Keratinocyte (primary cell): ENCODE measurements around the gene SCD. TPM values are rescaled to one million over a fixed set of nuclear protein-coding genes. Genes with fewer than 3 reads are reported as not detected.

Experiments
- DNase-seq: peaks from one replicate; pipeline ENCODE4 v3.0.0-alpha.2; 2011; ENCODE audit warnings: low read depth, missing footprints, low spot score
- FAIRE-seq: peaks from 2 replicates; lab custom pipeline; 2011; peaks lifted over from hg19 to GRCh38; lab: Jason Lieb, UNC
- H2AFZ ChIP-seq: 2 replicates; pipeline ENCODE4 v1.6.0; 2012; ENCODE audit warnings: low read length, control low read depth, inconsistent platforms; ENCODE audit not compliant: control insufficient read depth
- H3K27ac ChIP-seq: 2 replicates; pipeline ENCODE4 v1.5.1; 2011; ENCODE audit warnings: low read length; ENCODE audit not compliant: control insufficient read depth, insufficient read depth
- H3K27me3 ChIP-seq: 3 replicates; pipeline ENCODE4 v1.6.0; 2011; ENCODE audit warnings: low read length; ENCODE audit not compliant: control insufficient read depth, insufficient read depth; ENCODE audit errors: extremely low read depth
- H3K36me3 ChIP-seq, 2 experiments: 2 replicates in 1 of 2; 3 replicates in 1 of 2; pipeline ENCODE4 v1.5.1; 2011; ENCODE audit warnings: low read length in 2 of 2, mild to moderate bottlenecking in 1 of 2; ENCODE audit not compliant: control insufficient read depth in 2 of 2, insufficient read depth in 2 of 2; ENCODE audit errors: extremely low read depth in 1 of 2
- H3K4me1 ChIP-seq: 3 replicates; pipeline ENCODE4 v1.5.1; 2011; ENCODE audit warnings: low read length; ENCODE audit not compliant: control insufficient read depth, insufficient read depth; ENCODE audit errors: extremely low read depth
- H3K4me2 ChIP-seq: 3 replicates; pipeline ENCODE4 v1.6.0; 2011; ENCODE audit warnings: low read depth, low read length; ENCODE audit not compliant: control insufficient read depth, insufficient read depth; ENCODE audit errors: extremely low read depth
- H3K4me3 ChIP-seq, 3 experiments: fragments of 200-600 bp in 1 of 3; sonication (generic) in 1 of 3; 2 replicates in 2 of 3; 3 replicates in 1 of 3; pipeline ENCODE4 v1.5.1; 2011 to 2016; ENCODE audit warnings: low read length in 3 of 3, mild to moderate bottlenecking in 3 of 3, control low read depth in 2 of 3, inconsistent platforms in 1 of 3, low read depth in 1 of 3, mixed read lengths in 1 of 3, mixed run types in 1 of 3, moderate library complexity in 1 of 3; ENCODE audit not compliant: control insufficient read depth in 2 of 3, insufficient read depth in 2 of 3; ENCODE audit errors: extremely low read depth in 1 of 3
- H3K79me2 ChIP-seq: 2 replicates; pipeline ENCODE4 v1.6.0; 2012; ENCODE audit warnings: low read length; ENCODE audit not compliant: control insufficient read depth, insufficient read depth
- H3K9ac ChIP-seq: 3 replicates; pipeline ENCODE4 v1.6.0; 2011; ENCODE audit warnings: low read length; ENCODE audit not compliant: control insufficient read depth, insufficient read depth; ENCODE audit errors: extremely low read depth
- H3K9me1 ChIP-seq: 3 replicates; pipeline ENCODE4 v1.6.0; 2011; ENCODE audit warnings: low read length; ENCODE audit not compliant: control insufficient read depth, insufficient read depth; ENCODE audit errors: extremely low read depth
- H3K9me3 ChIP-seq: 2 replicates; pipeline ENCODE4 v1.5.1; 2012; ENCODE audit warnings: low read depth, low read length; ENCODE audit not compliant: control insufficient read depth
- H4K20me1 ChIP-seq: 3 replicates; pipeline ENCODE4 v1.6.0; 2011; ENCODE audit warnings: low read length; ENCODE audit not compliant: control insufficient read depth, insufficient read depth; ENCODE audit errors: extremely low read depth
- CTCF ChIP-seq, 3 experiments: IDR thresholded peaks in 1 of 3; conservative IDR thresholded peaks in 1 of 3; optimal IDR thresholded peaks in 1 of 3; 2 replicates in 2 of 3; 3 replicates in 1 of 3; pipeline versions ENCODE3 to v1.5.1; 2011; ENCODE audit warnings: low read length in 3 of 3, mild to moderate bottlenecking in 3 of 3, moderate library complexity in 2 of 3, control low read depth in 1 of 3, inconsistent platforms in 1 of 3; ENCODE audit not compliant: insufficient read depth in 2 of 3; ENCODE audit errors: extremely low read depth in 1 of 3
- EZH2 ChIP-seq: IDR thresholded peaks from one replicate; pipeline ENCODE4 v1.6.1; 2012; ENCODE audit warnings: inconsistent platforms, mild to moderate bottlenecking, low read length, moderate library complexity
- dilution Hi-C: fragments of 300-500 bp; cut with MboI; formaldehyde crosslinking; loops from one replicate; pipeline ENCODE4 v1.7.0; 2020; ENCODE audit warnings: low sequenced_read_pairs; ENCODE audit not compliant: extremely low pct_ligation_motif_present
- polyA plus RNA-seq, 5 experiments: library from polyadenylated mRNA; depleted of rRNA in 3 of 5; stranded (reverse) in 3 of 5; stranded (forward) in 1 of 5; unstranded in 1 of 5; fragments of >200 nt; gene quantifications; 1 replicate in 1 of 5; 2 replicates in 3 of 5; 3 replicates in 1 of 5; pipeline versions ENCODE4 v1.2.1 to v1.2.3, GENCODE V29; 2011 to 2012; ENCODE audit warnings: missing spikeins in 2 of 5, low read depth in 1 of 5, low replicate concordance in 1 of 5

SCD gene
- polyA plus RNA-seq, 1 donor (not counting 4 experiments of a cell fraction or from before 2014, with no cell fraction given) = 1,275 TPM

- Histone ChIP-seq H3K9ac (peak overlapping the region; percentile 86), H3K4me1 (peaks cover 52% of the 10 kb centered on the region), H3K4me3 (peak overlapping the region; percentile 81 to 96 (median 84)), H3K9me3 (no peaks in the 10 kb centered on the region), H3K36me3 (peaks cover 44 to 53% of the 10 kb centered on the region in 2 experiments), H2AFZ (no peak overlapping the region), H3K79me2 (peaks cover 74% of the 10 kb centered on the region), H3K27me3 (no peaks in the 10 kb centered on the region), H3K9me1 (peaks cover 8% of the 10 kb centered on the region), H3K4me2 (peak overlapping the region; percentile 91), H4K20me1 (peaks cover 48% of the 10 kb centered on the region), H3K27ac (no peak overlapping the region)
- DNase-seq (no peak), FAIRE-seq (no peak)
- no peak for TF ChIP-seq CTCF (optimal IDR thresholded peaks at IDR 0.05 in 1 of 3, IDR thresholded peaks at IDR 0.05 in 1 of 3, conservative IDR thresholded peaks at IDR 0.05 in 1 of 3; ENCODE audit: extremely low read depth in 1 of 3, insufficient read depth in 2 of 3, low read length in 3 of 3)
- no peak for TF ChIP-seq EZH2
- dilution Hi-C loops = loop anchor here (25.0 kb wide), 1 partner anchor 88 kb away; no protein-coding TSS in a partner anchor
Measured at GRCh38 chr10:100349087-100349486, 2.1 kb downstream of the SCD start.

GRCh38 chr10:100349672-100350071 lies 2.6 kb downstream of the SCD start:
- dilution Hi-C loops = loop anchor here (25.0 kb wide), 1 partner anchor 88 kb away; no protein-coding TSS in a partner anchor
- peak overlapping the region; percentile 91 for H3K4me2 ChIP-seq
- peaks cover 78% of the 10 kb centered on the region for H3K79me2 ChIP-seq
- peaks cover 8% of the 10 kb centered on the region for H3K9me1 ChIP-seq
- no peak for TF ChIP-seq CTCF (optimal IDR thresholded peaks at IDR 0.05 in 1 of 3, IDR thresholded peaks at IDR 0.05 in 1 of 3, conservative IDR thresholded peaks at IDR 0.05 in 1 of 3; ENCODE audit: extremely low read depth in 1 of 3, insufficient read depth in 2 of 3, low read length in 3 of 3)
- no peak for TF ChIP-seq EZH2
- peaks cover 52% of the 10 kb centered on the region for H4K20me1 ChIP-seq
- H2AFZ ChIP-seq = no peak overlapping the region
- FAIRE-seq = no peak
- no peak overlapping the region for H3K27ac ChIP-seq
- no peak for DNase-seq
- no peaks in the 10 kb centered on the region for H3K27me3 ChIP-seq
- H3K36me3 ChIP-seq = peaks cover 48 to 58% of the 10 kb centered on the region in 2 experiments
- H3K9me3 ChIP-seq = no peaks in the 10 kb centered on the region
- H3K9ac ChIP-seq = peak overlapping the region; percentile 86
- H3K4me3 ChIP-seq = peak overlapping the region; percentile 81 to 96 (median 84)
- H3K4me1 ChIP-seq = peaks cover 52% of the 10 kb centered on the region
